Adipocyte (in vitro differentiated cells): ENCODE measurements around the gene KIAA1958.
A peak's percentile ranks its signal among the peaks of the same experiment; 100 is the strongest.

Experiments used
- DNase-seq: peaks from one replicate; pipeline ENCODE4 v3.0.0-alpha.2; 2015; ENCODE audit warnings: low read depth
- H3K27me3 ChIP-seq: replicated peaks from 2 replicates; pipeline ENCODE4 v1.7.0; 2013; ENCODE audit warnings: mild to moderate bottlenecking, low read length, moderate library complexity; ENCODE audit not compliant: control insufficient read depth, insufficient read depth
- H3K36me3 ChIP-seq: 2 replicates; pipeline ENCODE4 v1.7.0; 2013; ENCODE audit warnings: low read length, mild to moderate bottlenecking, moderate library complexity; ENCODE audit not compliant: control insufficient read depth, insufficient read depth, severe bottlenecking
- H3K4me1 ChIP-seq: 2 replicates; pipeline ENCODE4 v1.7.0; 2013; ENCODE audit warnings: mild to moderate bottlenecking, low read length, moderate library complexity; ENCODE audit not compliant: control insufficient read depth, insufficient read depth
- H3K4me3 ChIP-seq: 2 replicates; pipeline ENCODE4 v1.7.0; 2013; ENCODE audit warnings: mild to moderate bottlenecking, low read length, moderate library complexity
- H3K9ac ChIP-seq: 2 replicates; pipeline ENCODE4 v1.7.0; 2013; ENCODE audit warnings: mild to moderate bottlenecking, low read length, moderate library complexity
- H3K9me3 ChIP-seq: 2 replicates; pipeline ENCODE4 v1.7.0; 2013; ENCODE audit warnings: mild to moderate bottlenecking, low read length, moderate library complexity; ENCODE audit not compliant: control insufficient read depth

Gene KIAA1958

DNA sequence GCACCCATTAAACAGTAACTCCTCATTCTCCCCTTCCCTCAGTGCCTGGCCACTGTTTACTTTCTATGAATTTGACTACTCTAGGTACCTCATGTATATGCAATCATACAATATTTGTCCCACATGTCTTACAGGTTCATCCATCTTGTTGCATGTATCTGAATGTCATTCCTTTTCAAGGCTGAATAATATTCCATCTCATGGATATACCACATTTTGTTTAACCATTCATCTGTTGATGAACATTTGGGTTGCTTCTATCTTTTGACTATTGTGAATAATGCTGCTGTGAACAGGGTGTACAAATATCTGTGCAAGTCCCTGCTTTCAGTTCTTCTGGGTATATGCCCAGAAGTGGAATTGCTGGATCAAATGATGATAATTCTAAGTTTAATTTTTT is 190.4 kb downstream of the KIAA1958 start:
- no peak overlapping the region for H3K4me3 ChIP-seq
- no peaks in the 10 kb centered on the region for H3K4me1 ChIP-seq
- no peak for DNase-seq
- no peak overlapping the region for H3K9ac ChIP-seq
- H3K9me3 ChIP-seq: peaks cover 17% of the 10 kb centered on the region
- H3K36me3 ChIP-seq: no peaks in the 10 kb centered on the region
- H3K27me3 ChIP-seq: peaks cover 20% of the 10 kb centered on the region

DNA sequence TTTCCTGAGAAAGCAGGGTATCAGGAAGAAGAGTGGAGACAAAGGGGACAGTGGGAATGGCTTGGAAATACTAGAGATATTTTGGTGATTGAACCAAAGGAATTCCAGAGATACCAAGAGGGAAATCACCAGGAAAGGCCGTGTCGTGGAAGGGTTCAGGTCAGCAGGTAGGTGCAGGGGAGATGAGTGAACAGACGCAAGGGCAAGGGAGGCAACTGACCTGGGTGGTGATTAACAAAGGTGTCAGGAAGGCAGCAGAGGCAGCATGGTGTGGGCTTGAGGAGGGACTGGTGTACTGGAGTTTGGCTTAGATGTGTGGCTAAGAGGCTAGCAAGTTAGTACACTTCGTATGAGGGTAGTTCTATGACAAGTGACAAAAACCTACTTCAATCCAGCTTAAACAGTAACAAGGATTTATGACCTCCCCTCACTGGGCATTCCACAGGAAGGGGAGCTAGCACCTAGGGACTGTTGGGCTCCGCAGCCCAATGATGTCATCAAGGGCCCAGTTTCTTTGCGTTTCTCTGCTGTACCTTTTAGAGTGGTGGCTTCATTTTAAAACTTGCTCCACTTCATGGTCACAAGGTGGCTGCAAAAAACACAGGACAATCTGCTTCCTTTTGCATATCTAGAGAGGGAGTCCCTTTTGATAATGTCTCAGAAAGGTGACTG is 194.2 kb downstream of the KIAA1958 start:
- Histone ChIP-seq H3K9me3 (peaks cover 17% of the 10 kb centered on the region), H3K36me3 (peaks cover 3% of the 10 kb centered on the region), H3K4me3 (no peak overlapping the region), H3K4me1 (no peaks in the 10 kb centered on the region), H3K9ac (no peak overlapping the region), H3K27me3 (peaks cover 9% of the 10 kb centered on the region)
- DNase-seq: no peak

DNA sequence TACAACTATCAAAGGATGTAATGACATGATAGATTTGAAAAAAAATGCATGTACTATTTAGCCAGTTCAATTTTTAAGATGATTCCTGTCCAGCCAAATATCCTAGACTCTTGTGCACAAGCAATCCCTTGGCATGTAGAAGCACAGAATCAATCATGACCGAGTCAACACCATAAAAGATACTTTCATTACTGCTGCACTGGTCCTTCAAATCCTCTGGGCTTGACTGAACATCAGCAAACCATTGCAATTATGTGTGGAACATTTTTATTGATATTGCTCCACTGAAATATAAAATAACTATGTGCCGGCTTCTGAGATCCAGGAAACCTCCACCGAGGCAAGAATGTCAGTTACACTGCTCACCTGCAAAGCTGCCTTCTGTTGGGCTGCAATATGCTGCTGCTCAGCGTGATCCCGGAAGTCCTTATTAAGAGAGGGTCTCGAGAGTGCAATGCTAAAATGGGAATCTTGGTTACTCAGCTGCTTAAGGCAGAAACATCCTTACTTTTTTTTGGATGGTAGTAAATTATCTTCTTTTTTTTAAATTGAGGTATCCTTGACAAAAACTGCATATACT is 202.6 kb downstream of the KIAA1958 start:
- no peaks in the 10 kb centered on the region for H3K27me3 ChIP-seq
- peaks cover 1% of the 10 kb centered on the region for H3K4me1 ChIP-seq
- H3K36me3 ChIP-seq: peaks cover 53% of the 10 kb centered on the region
- H3K4me3 ChIP-seq: no peak overlapping the region
- DNase-seq: no peak
- H3K9ac ChIP-seq: no peak overlapping the region
- no peaks in the 10 kb centered on the region for H3K9me3 ChIP-seq

DNA sequence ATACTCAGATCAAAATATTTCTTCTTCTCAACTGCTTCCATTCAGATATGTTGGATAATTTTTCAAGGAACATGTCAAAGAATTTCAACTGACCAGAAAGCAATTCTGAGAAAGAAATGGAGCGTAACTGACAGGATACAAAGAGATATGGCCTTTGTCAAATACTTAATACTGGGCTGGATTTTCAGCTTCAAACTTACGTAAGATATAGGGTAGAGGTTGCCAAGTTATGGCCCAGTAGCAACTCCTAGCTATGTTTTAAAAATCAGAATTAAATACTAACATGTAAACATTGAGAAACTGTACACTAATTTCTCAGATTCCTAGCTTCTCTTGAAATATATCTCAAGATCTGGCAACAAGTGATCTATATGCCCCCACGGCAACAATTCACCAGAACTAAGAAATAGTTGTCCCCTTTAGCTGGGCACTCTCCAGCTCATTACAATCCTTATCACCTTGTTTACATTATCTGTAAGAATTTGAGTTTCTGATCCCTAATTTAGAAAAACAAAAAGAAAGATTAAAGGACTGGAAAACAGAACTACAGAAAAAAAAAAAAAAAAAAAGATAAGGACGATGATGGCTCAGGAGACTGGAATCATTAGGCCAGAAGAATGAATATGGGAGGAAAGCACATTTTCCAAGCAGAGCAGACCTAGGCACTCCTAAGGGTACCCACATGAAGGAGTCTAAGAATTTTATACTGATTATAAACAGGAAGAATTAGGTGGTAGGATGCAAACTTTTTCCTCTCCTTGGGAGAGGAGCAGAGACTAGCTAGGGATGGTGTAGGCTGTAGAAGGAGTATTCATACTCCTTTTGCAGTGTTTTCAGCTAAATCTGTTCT is 208.3 kb downstream of the KIAA1958 start:
- H3K9ac ChIP-seq: no peak overlapping the region
- H3K36me3 ChIP-seq: peaks cover 39% of the 10 kb centered on the region
- peaks cover 12% of the 10 kb centered on the region for H3K4me1 ChIP-seq
- H3K27me3 ChIP-seq: no peaks in the 10 kb centered on the region
- H3K4me3 ChIP-seq: no peak overlapping the region
- DNase-seq: peak; percentile 51
- no peaks in the 10 kb centered on the region for H3K9me3 ChIP-seq

DNA sequence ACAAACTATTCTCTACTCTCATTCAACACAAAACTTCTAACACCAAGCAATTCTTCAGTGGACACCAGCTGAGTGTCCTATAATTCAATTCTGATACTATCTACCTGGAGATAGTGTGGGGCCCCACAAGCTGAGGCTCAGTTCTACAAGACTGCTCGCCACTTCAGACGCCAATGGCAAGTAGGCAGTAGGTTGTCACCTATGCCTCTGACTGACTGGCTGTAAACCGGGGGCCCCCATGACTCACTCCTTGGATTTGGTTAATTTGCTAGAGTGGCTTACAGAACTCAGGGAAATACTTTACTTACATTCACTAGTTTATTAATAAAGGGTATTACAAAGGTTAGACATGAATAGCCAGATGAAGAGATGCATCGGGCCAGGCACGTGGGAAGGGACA is 209.8 kb downstream of the KIAA1958 start:
- no peak for DNase-seq
- no peak overlapping the region for H3K4me3 ChIP-seq
- no peaks in the 10 kb centered on the region for H3K27me3 ChIP-seq
- H3K9me3 ChIP-seq: no peaks in the 10 kb centered on the region
- H3K9ac ChIP-seq: no peak overlapping the region
- peaks cover 26% of the 10 kb centered on the region for H3K36me3 ChIP-seq
- peaks cover 12% of the 10 kb centered on the region for H3K4me1 ChIP-seq

DNA sequence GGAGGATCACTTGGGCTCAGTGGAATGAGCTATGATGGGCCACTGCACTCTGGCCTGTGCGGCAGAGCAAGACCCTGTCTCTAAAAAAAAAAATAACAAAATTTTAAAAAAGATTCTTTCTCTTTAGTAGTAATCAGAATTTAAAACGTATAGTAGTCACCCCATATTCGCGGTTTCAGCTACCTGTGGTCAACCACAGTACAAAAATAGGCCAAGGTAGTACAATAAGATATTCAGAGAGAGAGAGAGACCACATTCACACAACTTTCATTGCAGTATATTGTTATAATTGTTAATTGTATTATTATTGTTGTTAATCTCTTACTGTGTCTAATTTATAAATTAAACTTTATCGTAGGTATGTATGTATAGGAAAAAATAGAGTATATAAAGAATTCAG is 212.6 kb downstream of the KIAA1958 start:
- peaks cover 14% of the 10 kb centered on the region for H3K36me3 ChIP-seq
- peaks cover 10% of the 10 kb centered on the region for H3K4me1 ChIP-seq
- no peaks in the 10 kb centered on the region for H3K9me3 ChIP-seq
- H3K4me3 ChIP-seq: no peak overlapping the region
- H3K9ac ChIP-seq: no peak overlapping the region
- no peaks in the 10 kb centered on the region for H3K27me3 ChIP-seq
- DNase-seq: no peak

DNA sequence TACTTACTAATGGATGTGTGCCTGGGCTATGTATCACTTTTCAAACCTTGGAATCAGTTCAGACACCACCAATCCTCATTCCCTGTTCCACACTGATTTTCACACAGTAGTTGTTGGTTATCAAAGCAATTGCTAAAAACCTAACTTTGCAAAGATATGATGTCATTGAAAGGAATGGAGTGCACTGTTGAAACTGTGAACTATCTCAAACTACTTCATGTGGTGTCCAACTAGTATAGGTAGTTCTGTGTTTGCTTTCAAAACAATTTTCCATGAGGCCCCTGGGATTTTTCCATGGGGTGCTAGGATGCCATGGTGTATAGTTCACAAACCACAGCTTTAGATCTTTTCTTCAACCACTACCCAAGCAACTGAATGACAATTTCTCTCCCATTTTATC is 213.5 kb downstream of the KIAA1958 start:
- H3K4me3 ChIP-seq: no peak overlapping the region
- H3K9me3 ChIP-seq: no peaks in the 10 kb centered on the region
- H3K36me3 ChIP-seq: peaks cover 14% of the 10 kb centered on the region
- H3K9ac ChIP-seq: no peak overlapping the region
- H3K4me1 ChIP-seq: peaks cover 3% of the 10 kb centered on the region
- no peak for DNase-seq
- H3K27me3 ChIP-seq: no peaks in the 10 kb centered on the region

DNA sequence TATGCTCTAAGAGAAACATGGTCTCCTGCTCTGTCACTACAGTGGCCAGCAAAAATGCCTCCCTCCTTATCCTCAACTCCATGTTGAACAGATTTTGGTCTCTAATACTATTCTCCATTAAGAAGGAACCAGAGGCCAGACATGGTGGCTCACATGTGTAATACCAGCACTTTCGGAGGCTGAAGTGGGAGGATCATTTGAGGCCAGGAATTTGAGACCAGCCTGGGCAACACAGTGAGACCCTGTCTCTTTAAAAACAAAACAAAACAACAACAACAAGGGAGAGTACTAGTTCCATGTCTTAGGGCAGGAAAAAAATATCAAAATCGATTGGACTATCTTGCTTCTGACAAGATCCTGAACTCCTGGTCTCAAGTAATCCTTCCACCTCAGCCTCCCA is 216.7 kb downstream of the KIAA1958 start:
- DNase-seq: no peak
- peaks cover 6% of the 10 kb centered on the region for H3K36me3 ChIP-seq
- H3K9ac ChIP-seq: no peak overlapping the region
- H3K4me1 ChIP-seq: no peaks in the 10 kb centered on the region
- no peaks in the 10 kb centered on the region for H3K9me3 ChIP-seq
- no peaks in the 10 kb centered on the region for H3K27me3 ChIP-seq
- no peak overlapping the region for H3K4me3 ChIP-seq

DNA sequence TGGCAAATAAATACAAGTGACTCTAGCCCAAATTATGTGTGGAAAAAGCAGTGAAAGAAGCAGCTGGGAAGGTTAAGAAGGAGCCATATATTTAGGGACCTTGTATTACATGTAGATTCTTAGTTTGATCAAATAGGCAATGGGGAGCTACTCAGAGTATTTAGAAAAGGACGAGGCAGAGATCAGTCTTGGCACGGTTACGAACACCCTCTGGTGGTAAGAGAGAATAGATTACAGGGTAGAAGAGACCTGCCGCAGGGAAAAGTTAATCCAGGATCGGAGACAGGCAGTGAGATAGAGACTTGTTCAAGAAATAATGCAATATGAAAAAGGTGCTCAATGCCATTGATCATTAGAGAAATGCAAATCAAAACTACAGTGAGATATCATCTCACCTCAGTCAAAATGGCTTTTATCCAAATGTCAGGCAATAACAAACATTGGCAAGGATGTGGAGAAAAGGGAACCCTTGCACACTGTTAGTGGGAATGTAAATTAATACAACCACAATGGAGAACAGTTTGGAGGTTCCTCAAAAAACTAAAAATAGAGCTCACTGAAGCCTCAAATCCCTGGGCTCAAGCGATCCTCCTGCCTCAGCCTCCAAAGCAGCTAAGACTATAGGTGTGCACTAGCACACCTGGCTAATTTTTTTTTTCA is 219.3 kb downstream of the KIAA1958 start:
- Histone ChIP-seq H3K4me3 (no peak overlapping the region), H3K9ac (no peak overlapping the region), H3K27me3 (no peaks in the 10 kb centered on the region), H3K36me3 (peaks cover 3% of the 10 kb centered on the region), H3K9me3 (no peaks in the 10 kb centered on the region), H3K4me1 (no peaks in the 10 kb centered on the region)
- peak; percentile 22 for DNase-seq

DNA sequence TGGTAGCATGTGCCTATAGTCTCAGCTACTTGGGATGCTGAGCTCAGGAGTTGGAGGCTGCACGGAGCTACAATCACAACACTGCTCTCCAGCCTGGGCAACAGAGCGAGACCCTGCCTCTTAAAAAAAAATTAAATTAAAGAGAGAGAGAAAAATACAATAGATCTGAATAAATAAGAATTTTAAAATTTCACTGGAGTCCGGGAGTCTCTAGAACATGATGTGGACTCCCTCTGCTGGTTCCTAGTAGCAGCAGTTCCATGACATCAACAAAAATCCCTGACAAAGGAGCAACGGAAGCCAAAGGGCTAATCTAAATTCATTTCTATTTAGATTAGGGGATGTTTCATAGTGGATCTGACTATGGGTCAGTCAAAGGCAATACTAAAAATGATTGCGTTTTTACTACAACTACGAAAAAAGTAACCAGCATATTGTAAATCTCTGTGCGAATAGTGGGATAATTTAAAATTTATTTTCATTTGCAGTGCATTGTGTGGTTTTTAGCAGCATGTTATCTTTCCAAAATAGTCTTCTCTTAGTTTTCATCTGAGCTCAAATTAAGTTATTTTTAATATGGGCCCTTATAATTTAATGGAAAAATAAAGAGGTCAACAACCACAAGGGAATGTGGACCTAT is 224.5 kb downstream of the KIAA1958 start:
- peak; percentile 83 for DNase-seq
- H3K36me3 ChIP-seq: peaks cover 6% of the 10 kb centered on the region
- H3K4me1 ChIP-seq: no peaks in the 10 kb centered on the region
- H3K9me3 ChIP-seq: peaks cover 3% of the 10 kb centered on the region
- H3K4me3 ChIP-seq: no peak overlapping the region
- no peak overlapping the region for H3K9ac ChIP-seq
- H3K27me3 ChIP-seq: no peaks in the 10 kb centered on the region

DNA sequence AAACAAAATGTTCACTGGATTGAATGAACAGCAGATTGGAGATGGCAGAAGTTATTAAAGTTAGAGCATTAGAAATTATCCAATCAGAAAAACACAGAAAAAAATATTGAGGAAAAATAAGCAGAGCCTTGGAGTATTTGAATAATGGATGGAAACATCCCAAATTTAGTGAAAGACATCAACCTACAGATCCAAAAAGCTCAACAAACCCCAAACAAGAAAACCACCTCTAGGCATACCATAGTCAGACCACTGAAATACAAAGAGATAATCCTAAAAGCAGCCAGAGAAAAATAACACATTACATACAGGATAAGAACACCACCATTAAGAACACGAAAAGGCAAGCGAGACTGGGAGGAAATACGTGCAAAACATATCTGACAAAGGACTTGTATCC is 226.1 kb downstream of the KIAA1958 start:
- H3K9me3 ChIP-seq: peaks cover 3% of the 10 kb centered on the region
- H3K4me1 ChIP-seq: peaks cover 6% of the 10 kb centered on the region
- no peak overlapping the region for H3K9ac ChIP-seq
- no peaks in the 10 kb centered on the region for H3K27me3 ChIP-seq
- DNase-seq: no peak
- H3K4me3 ChIP-seq: no peak overlapping the region
- peaks cover 6% of the 10 kb centered on the region for H3K36me3 ChIP-seq
